ENCODE measurements around the gene MTURN. TPM values are rescaled to one million over a fixed set of nuclear protein-coding genes. Genes with fewer than 3 reads are reported as not detected.
"Not testable (repeated sequence)": the region's sequence is repeated elsewhere in the genome, so short reads cannot be mapped to it uniquely, and the experiment has no call there.

MTURN gene
- total RNA-seq, 1 experiment from 2014 or later, result 2.2 TPM

DNA sequence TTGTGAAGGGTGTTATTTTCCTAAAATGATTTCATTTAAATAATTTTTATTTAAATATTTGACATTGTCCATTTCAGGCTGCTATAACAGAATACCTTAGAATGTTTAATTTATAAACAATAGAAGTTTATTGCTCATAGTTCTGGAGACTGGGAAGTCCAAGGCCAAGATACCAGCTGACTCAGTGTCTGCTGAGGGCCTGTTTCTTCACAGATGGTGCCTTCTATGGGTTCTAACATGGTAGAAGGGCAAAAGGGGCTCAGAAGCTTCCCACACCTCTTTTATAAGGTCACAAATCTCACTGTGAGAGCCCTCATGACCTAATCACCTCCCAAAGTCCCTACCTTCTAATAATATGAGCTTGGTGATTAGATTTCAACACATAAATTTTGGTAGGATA, 50.7 kb downstream of the MTURN start:
- TF ChIP-seq CTCF (IDR thresholded peaks at IDR 0.05; ENCODE audit: insufficient read depth in 1 of 2, low read depth in 1 of 2, low read length in 1 of 2, severe bottlenecking in 1 of 2, unreplicated experiment in 1 of 2), result no peak
- Histone ChIP-seq H3K9me3 (no peaks in the 10 kb centered on the region; the same call in 1 of the 2 replicates), H3K4me3 (ENCODE audit: low read depth, low read length) (no peak overlapping the region), H3K36me3 (ENCODE audit: control insufficient read depth, insufficient read depth, low read length) (no peaks in the 10 kb centered on the region), H3K4me1 (no peaks in the 10 kb centered on the region), H3K27me3 (replicated peaks; ENCODE audit: control insufficient read depth, insufficient read depth, low read length) (no peaks in the 10 kb centered on the region)
- H3K9me3 Mint-ChIP-seq (ENCODE audit: unreplicated experiment), result peaks cover 6% of the 10 kb centered on the region
- intact Hi-C loops (cut with micrococcal nuclease; ENCODE audit: unreplicated experiment), result no loop called here
- H3K4me3 Mint-ChIP-seq (ENCODE audit: unreplicated experiment), result no peak overlapping the region
- DNase-seq, result no peak
- POLR2A ChIA-PET, result no interaction called here
- CTCF ChIA-PET, result no interaction called here
- H3K4me1 Mint-ChIP-seq (ENCODE audit: low read depth, unreplicated experiment), result no peaks in the 10 kb centered on the region
- BruUV-seq (replicated peaks), result no TSS peak
- no peaks in the 10 kb centered on the region for H3K27me3 Mint-ChIP-seq (ENCODE audit: insufficient read depth, unreplicated experiment)
- no peak overlapping the region for H3K27ac Mint-ChIP-seq (ENCODE audit: unreplicated experiment)
- H3K36me3 Mint-ChIP-seq (ENCODE audit: insufficient read depth, unreplicated experiment), result no peaks in the 10 kb centered on the region

DNA sequence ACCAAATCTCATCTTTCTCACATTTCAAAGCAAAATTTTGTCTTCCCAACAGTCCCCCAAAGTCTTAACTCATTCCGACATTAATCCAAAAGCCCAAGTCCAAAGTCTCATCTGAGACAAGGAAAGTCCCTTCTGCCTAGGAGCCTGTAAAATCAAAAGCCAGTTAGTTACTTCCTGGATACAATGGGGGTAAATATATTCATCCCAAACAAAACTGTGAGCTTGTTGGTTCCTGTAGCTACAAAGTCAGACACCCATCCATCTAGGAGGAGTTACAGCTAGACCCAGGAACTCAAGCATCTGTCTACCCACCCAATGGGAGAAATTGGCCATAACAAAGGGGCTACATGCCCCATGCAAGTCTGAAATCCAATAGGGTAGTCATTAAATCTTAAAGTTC, 51.9 kb downstream of the MTURN start:
- ChIA-PET CTCF (no interaction called here), POLR2A (no interaction called here)

GRCh38 chr7:30187513-30187912, 52.7 kb downstream of the MTURN start:
- Mint-ChIP-seq H3K4me1 (ENCODE audit: low read depth, unreplicated experiment) (no peaks in the 10 kb centered on the region), H3K27me3 (ENCODE audit: insufficient read depth, unreplicated experiment) (no peaks in the 10 kb centered on the region), H3K36me3 (ENCODE audit: insufficient read depth, unreplicated experiment) (no peaks in the 10 kb centered on the region), H3K27ac (ENCODE audit: unreplicated experiment) (no peak overlapping the region), H3K4me3 (ENCODE audit: unreplicated experiment) (no peak overlapping the region), H3K9me3 (ENCODE audit: unreplicated experiment) (peaks cover 9% of the 10 kb centered on the region)
- no peak overlapping the region for H3K4me3 ChIP-seq (ENCODE audit: low read depth, low read length)
- H3K27me3 ChIP-seq (replicated peaks; ENCODE audit: control insufficient read depth, insufficient read depth, low read length), result no peaks in the 10 kb centered on the region
- no peak for DNase-seq
- CTCF ChIA-PET, result no interaction called here
- BruUV-seq (replicated peaks), result no TSS peak
- no peak for TF ChIP-seq CTCF (IDR thresholded peaks at IDR 0.05; ENCODE audit: insufficient read depth in 1 of 2, low read depth in 1 of 2, low read length in 1 of 2, severe bottlenecking in 1 of 2, unreplicated experiment in 1 of 2)
- POLR2A ChIA-PET, result no interaction called here
- intact Hi-C loops (cut with micrococcal nuclease; ENCODE audit: unreplicated experiment), result no loop called here
- no peaks in the 10 kb centered on the region for H3K36me3 ChIP-seq (ENCODE audit: control insufficient read depth, insufficient read depth, low read length)
- no peaks in the 10 kb centered on the region for H3K4me1 ChIP-seq
- no peaks in the 10 kb centered on the region; the same call in 1 of the 2 replicates for H3K9me3 ChIP-seq

More for the DNA sequence above, 51.9 kb downstream of the MTURN start:
- Mint-ChIP-seq H3K4me1 (ENCODE audit: low read depth, unreplicated experiment) (no peaks in the 10 kb centered on the region), H3K9me3 (ENCODE audit: unreplicated experiment) (peaks cover 9% of the 10 kb centered on the region), H3K4me3 (ENCODE audit: unreplicated experiment) (no peak overlapping the region), H3K27me3 (ENCODE audit: insufficient read depth, unreplicated experiment) (no peaks in the 10 kb centered on the region), H3K36me3 (ENCODE audit: insufficient read depth, unreplicated experiment) (no peaks in the 10 kb centered on the region), H3K27ac (ENCODE audit: unreplicated experiment) (no peak overlapping the region)
- no peak for TF ChIP-seq CTCF (IDR thresholded peaks at IDR 0.05; ENCODE audit: insufficient read depth in 1 of 2, low read depth in 1 of 2, low read length in 1 of 2, severe bottlenecking in 1 of 2, unreplicated experiment in 1 of 2)
- no peaks in the 10 kb centered on the region; the same call in 1 of the 2 replicates for H3K9me3 ChIP-seq
- H3K36me3 ChIP-seq (ENCODE audit: control insufficient read depth, insufficient read depth, low read length), result no peaks in the 10 kb centered on the region
- no peak for DNase-seq
- BruUV-seq (replicated peaks), result no TSS peak
- intact Hi-C loops (cut with micrococcal nuclease; ENCODE audit: unreplicated experiment), result no loop called here
- no peak overlapping the region for H3K4me3 ChIP-seq (ENCODE audit: low read depth, low read length)
- H3K4me1 ChIP-seq, result no peaks in the 10 kb centered on the region
- no peaks in the 10 kb centered on the region for H3K27me3 ChIP-seq (replicated peaks; ENCODE audit: control insufficient read depth, insufficient read depth, low read length)

GRCh38 chr7:30188381-30188780, 53.6 kb downstream of the MTURN start:
- H3K4me1 ChIP-seq; DNase-seq; BruUV-seq (replicated peaks); H3K4me1 Mint-ChIP-seq (ENCODE audit: low read depth, unreplicated experiment); H3K27ac Mint-ChIP-seq (ENCODE audit: unreplicated experiment); H3K36me3 ChIP-seq (ENCODE audit: control insufficient read depth, insufficient read depth, low read length); H3K4me3 ChIP-seq (ENCODE audit: low read depth, low read length); H3K9me3 ChIP-seq; H3K36me3 Mint-ChIP-seq (ENCODE audit: insufficient read depth, unreplicated experiment); H3K27me3 ChIP-seq (replicated peaks; ENCODE audit: control insufficient read depth, insufficient read depth, low read length); H3K9me3 Mint-ChIP-seq (ENCODE audit: unreplicated experiment); POLR2A ChIA-PET; H3K27me3 Mint-ChIP-seq (ENCODE audit: insufficient read depth, unreplicated experiment); CTCF ChIA-PET; intact Hi-C loops (cut with micrococcal nuclease; ENCODE audit: unreplicated experiment); H3K4me3 Mint-ChIP-seq (ENCODE audit: unreplicated experiment): not testable (repeated sequence)

Measured in Caco-2 (cell line).